Middle frontal gyrus (tissue), 1 donor: ENCODE data around the gene STPG1.

Source experiments
- DNase-seq: peaks from one replicate; pipeline ENCODE4 v3.0.0-alpha.2; 2015; ENCODE audit warnings: low spot score; ENCODE audit errors: extremely low spot score

STPG1 gene

GRCh38 chr1:24392982-24393650 is 20.5 kb downstream of the STPG1 start:
- DNase-seq: no peak

- DNase-seq: no peak
Measured at GRCh38 chr1:24392604-24392946, 21.0 kb downstream of the STPG1 start.

GRCh38 chr1:24391882-24392603 is 21.5 kb downstream of the STPG1 start:
- DNase-seq: no peak

- DNase-seq: peak; percentile 53
Measured at GRCh38 chr1:24390924-24391782, 22.4 kb downstream of the STPG1 start.

- DNase-seq: no peak
Measured at GRCh38 chr1:24389231-24389678, 24.3 kb downstream of the STPG1 start.

GRCh38 chr1:24388331-24388885 is 25.2 kb downstream of the STPG1 start:
- DNase-seq: no peak

GRCh38 chr1:24387636-24388175 is 25.9 kb downstream of the STPG1 start:
- DNase-seq: no peak

GRCh38 chr1:24386931-24387330 is 26.7 kb downstream of the STPG1 start:
- DNase-seq: no peak

- no peak for DNase-seq
Measured at GRCh38 chr1:24386241-24386640, 27.3 kb downstream of the STPG1 start.

GRCh38 chr1:24385160-24385940 is 28.2 kb downstream of the STPG1 start:
- no peak for DNase-seq

GRCh38 chr1:24384251-24385090 is 29.1 kb downstream of the STPG1 start:
- no peak for DNase-seq

GRCh38 chr1:24383381-24383940 is 30.1 kb downstream of the STPG1 start:
- DNase-seq: no peak

- DNase-seq: no peak
Measured at GRCh38 chr1:24382165-24382577, 31.4 kb downstream of the STPG1 start.

GRCh38 chr1:24381256-24381655 is 32.3 kb downstream of the STPG1 start:
- no peak for DNase-seq

GRCh38 chr1:24380508-24380907 is 33.1 kb downstream of the STPG1 start:
- DNase-seq: no peak

- no peak for DNase-seq
Measured at GRCh38 chr1:24379733-24380315, 33.8 kb downstream of the STPG1 start.

GRCh38 chr1:24374891-24375786 is 38.4 kb downstream of the STPG1 start:
- DNase-seq: no peak

- no peak for DNase-seq
Measured at GRCh38 chr1:24373710-24374109, 39.9 kb downstream of the STPG1 start.
